HFFc6 (cell line): Measurements from ENCODE around the gene SLC22A31. TPM values are rescaled to one million over a fixed set of nuclear protein-coding genes. Genes with fewer than 3 reads are reported as not detected.

Experiments used
- DNase-seq: peaks from one replicate; pipeline ENCODE4 v3.0.0-alpha.2; 2018
- H3K27ac Mint-ChIP-seq: 2 replicates; pipeline ENCODE4 v1.8.0; 2020; ENCODE audit warnings: mild to moderate bottlenecking, mixed read lengths
- H3K27me3 Mint-ChIP-seq: 2 replicates; pipeline ENCODE4 v1.8.0; 2021; ENCODE audit warnings: mild to moderate bottlenecking, moderate library complexity, mixed read lengths; ENCODE audit not compliant: insufficient read depth
- H3K36me3 Mint-ChIP-seq: 2 replicates; pipeline ENCODE4 v1.8.0; 2021; ENCODE audit warnings: low read depth, mixed read lengths
- H3K4me1 Mint-ChIP-seq: 2 replicates; pipeline ENCODE4 v1.8.0; 2020; ENCODE audit warnings: low read depth, mixed read lengths
- H3K4me3 Mint-ChIP-seq: 2 replicates; pipeline ENCODE4 v1.8.0; 2020; ENCODE audit warnings: mild to moderate bottlenecking, moderate library complexity, mixed read lengths
- H3K9me3 Mint-ChIP-seq: 2 replicates; pipeline ENCODE4 v1.8.0; 2020; ENCODE audit warnings: mild to moderate bottlenecking, mixed read lengths
- CTCF ChIP-seq: fragments of 200-600 bp; sonication (generic); IDR thresholded peaks from 2 replicates; pipeline ENCODE4 v1.5.0; 2021; ENCODE audit warnings: antibody characterized with exemption, mild to moderate bottlenecking
- total RNA-seq, 6 experiments: library from RNA; stranded (reverse); fragmentation: NEBNext Ultra II Directional; extraction: Animal tissue kit (Norgen Biotek cat#: 25700); gene quantifications; 2 replicates in 1 of 6; 3 replicates in 5 of 6; pipeline ENCODE4 v1.2.3, GENCODE V29; 2021

SLC22A31 gene
- total RNA-seq, 6 experiments from 2014 or later, result not detected

- Mint-ChIP-seq H3K27me3 (no peaks in the 10 kb centered on the region; the same call in 1 of the 2 replicates), H3K9me3 (no peaks in the 10 kb centered on the region), H3K4me3 (no peak overlapping the region), H3K36me3 (no peaks in the 10 kb centered on the region), H3K4me1 (peaks cover 5% of the 10 kb centered on the region), H3K27ac (no peak overlapping the region)
- TF ChIP-seq CTCF, result no peak
- DNase-seq, result no peak
These were observed 24.8 kb downstream of the SLC22A31 start for GRCh38 chr16:89175280-89176146.

GRCh38 chr16:89174877-89175276 is 25.5 kb downstream of the SLC22A31 start:
- H3K27ac Mint-ChIP-seq, result no peak overlapping the region
- no peaks in the 10 kb centered on the region for H3K9me3 Mint-ChIP-seq
- no peak for TF ChIP-seq CTCF
- no peak overlapping the region for H3K4me3 Mint-ChIP-seq
- H3K4me1 Mint-ChIP-seq, result peaks cover 5% of the 10 kb centered on the region
- H3K27me3 Mint-ChIP-seq, result no peaks in the 10 kb centered on the region; the same call in 1 of the 2 replicates
- no peaks in the 10 kb centered on the region for H3K36me3 Mint-ChIP-seq
- no peak for DNase-seq

GRCh38 chr16:89174055-89174827 is 26.1 kb downstream of the SLC22A31 start:
- Mint-ChIP-seq H3K9me3 (no peaks in the 10 kb centered on the region), H3K27me3 (no peaks in the 10 kb centered on the region; the same call in 1 of the 2 replicates), H3K4me3 (no peak overlapping the region), H3K36me3 (no peaks in the 10 kb centered on the region), H3K4me1 (peaks cover 5% of the 10 kb centered on the region), H3K27ac (no peak overlapping the region)
- no peak for DNase-seq
- no peak for TF ChIP-seq CTCF

GRCh38 chr16:89173174-89173921 is 27.0 kb downstream of the SLC22A31 start:
- Mint-ChIP-seq H3K27ac (no peak overlapping the region), H3K36me3 (no peaks in the 10 kb centered on the region), H3K9me3 (no peaks in the 10 kb centered on the region), H3K27me3 (no peaks in the 10 kb centered on the region; the same call in 1 of the 2 replicates), H3K4me1 (peaks cover 5% of the 10 kb centered on the region), H3K4me3 (no peak overlapping the region)
- no peak for DNase-seq
- TF ChIP-seq CTCF, result no peak

- Mint-ChIP-seq H3K36me3 (no peaks in the 10 kb centered on the region), H3K27me3 (no peaks in the 10 kb centered on the region; the same call in 1 of the 2 replicates), H3K27ac (no peak overlapping the region), H3K4me1 (peaks cover 5% of the 10 kb centered on the region), H3K4me3 (no peak overlapping the region), H3K9me3 (no peaks in the 10 kb centered on the region)
- no peak for DNase-seq
- no peak for TF ChIP-seq CTCF
These were observed 27.7 kb downstream of the SLC22A31 start for GRCh38 chr16:89172528-89173173.
